Activated B cell treated with CpG ODN at 0.5 μM for 24 hours (primary cell): ENCODE results near the gene TNNI3K. TPM values are rescaled to one million over a fixed set of nuclear protein-coding genes. Genes with fewer than 3 reads are reported as not detected.

Source experiments
- ATAC-seq: fragments of 200-7000 bp; cut with Tn5 transposase; one replicate; pipeline ENCODE4 v1.10.0; 2021; ENCODE audit warnings: low read depth, mild to moderate bottlenecking, moderate library complexity
- CTCF ChIA-PET: fragments of 350-600 bp; sonication (Branson Sonifier 250); formaldehyde crosslinking; loops from one replicate; lab custom pipeline; 2021; ENCODE audit warnings: antibody characterized with exemption; lab: Charles Lee
- POLR2A ChIA-PET: fragments of 350-600 bp; sonication (Branson Sonifier 250); formaldehyde crosslinking; loops from one replicate; lab custom pipeline; 2021; ENCODE audit warnings: antibody characterized with exemption; lab: Charles Lee
- DNase-seq: peaks from one replicate; pipeline ENCODE4 v3.0.0; 2022
- H3K27ac Mint-ChIP-seq: one replicate; pipeline ENCODE4 v1.8.0; 2020; ENCODE audit warnings: mixed read lengths
- H3K27me3 Mint-ChIP-seq: one replicate; pipeline ENCODE4 v1.8.0; 2021; ENCODE audit warnings: mixed read lengths
- H3K36me3 Mint-ChIP-seq: one replicate; pipeline ENCODE4 v1.8.0; 2021; ENCODE audit warnings: low read depth, mixed read lengths
- H3K4me1 Mint-ChIP-seq: one replicate; pipeline ENCODE4 v1.8.0; 2021; ENCODE audit warnings: mixed read lengths
- H3K4me3 Mint-ChIP-seq: one replicate; pipeline ENCODE4 v1.8.0; 2020; ENCODE audit warnings: mild to moderate bottlenecking, mixed read lengths
- H3K9me3 Mint-ChIP-seq: one replicate; pipeline ENCODE4 v1.8.0; 2020; ENCODE audit warnings: mixed read lengths
- CTCF ChIP-seq: fragments of 200-600 bp; IDR thresholded peaks from one replicate; pipeline ENCODE4 v1.8.0; 2022; ENCODE audit warnings: antibody characterized with exemption, mild to moderate bottlenecking
- intact Hi-C: fragments of 100-400 bp; cut with micrococcal nuclease; formaldehyde crosslinking; loops from one replicate; pipeline ENCODE4 v1.15.1; 2024
- total RNA-seq: library from RNA; stranded (reverse); gene quantifications from 2 replicates; pipeline ENCODE4 v1.2.3, GENCODE V29; 2022

TNNI3K gene
- total RNA-seq, 1 donor from 2014 or later, result not detected

- no peak overlapping the region for H3K27ac Mint-ChIP-seq
- ATAC-seq (no peak), DNase-seq (no peak)
- POLR2A ChIA-PET, result no interaction called here
- CTCF ChIA-PET, result no interaction called here
- no peaks in the 10 kb centered on the region for H3K27me3 Mint-ChIP-seq
- H3K4me3 Mint-ChIP-seq, result no peak overlapping the region
- no peaks in the 10 kb centered on the region for H3K36me3 Mint-ChIP-seq
- intact Hi-C loops, result loop anchor here (10.0 kb wide), 1 partner anchor 619 kb away; no protein-coding TSS in a partner anchor
- no peak for TF ChIP-seq CTCF
- H3K9me3 Mint-ChIP-seq, result no peaks in the 10 kb centered on the region
- H3K4me1 Mint-ChIP-seq, result no peaks in the 10 kb centered on the region
Measured at GRCh38 chr1:74464037-74464436, 228.8 kb downstream of the TNNI3K start.

- intact Hi-C loops, result loop anchor here (10.0 kb wide), 1 partner anchor 620 kb away; no protein-coding TSS in a partner anchor
- Mint-ChIP-seq H3K27me3 (no peaks in the 10 kb centered on the region), H3K9me3 (no peaks in the 10 kb centered on the region), H3K36me3 (no peaks in the 10 kb centered on the region), H3K4me3 (no peak overlapping the region), H3K4me1 (no peaks in the 10 kb centered on the region), H3K27ac (no peak overlapping the region)
- no peak for TF ChIP-seq CTCF
- no peak for DNase-seq
- ATAC-seq, result no peak
- ChIA-PET POLR2A (no interaction called here), CTCF (no interaction called here)
Measured at GRCh38 chr1:74465193-74465681, 230.1 kb downstream of the TNNI3K start.

GRCh38 chr1:74467786-74468377 is 232.7 kb downstream of the TNNI3K start:
- H3K9me3 Mint-ChIP-seq, result no peaks in the 10 kb centered on the region
- no peak for TF ChIP-seq CTCF
- CTCF ChIA-PET, result interaction anchor here (1.1 kb wide), 1 partner anchor 222 kb away, joined by 3 read pairs; no protein-coding TSS in a partner anchor
- H3K27ac Mint-ChIP-seq, result no peak overlapping the region
- H3K4me1 Mint-ChIP-seq, result no peaks in the 10 kb centered on the region
- POLR2A ChIA-PET, result no interaction called here
- intact Hi-C loops, result loop anchor here (10.0 kb wide), 1 partner anchor 623 kb away; no protein-coding TSS in a partner anchor
- ATAC-seq (no peak), DNase-seq (no peak)
- peaks cover 1% of the 10 kb centered on the region for H3K27me3 Mint-ChIP-seq
- no peaks in the 10 kb centered on the region for H3K36me3 Mint-ChIP-seq
- no peak overlapping the region for H3K4me3 Mint-ChIP-seq

GRCh38 chr1:74468982-74469603 is 233.9 kb downstream of the TNNI3K start:
- POLR2A ChIA-PET, result interaction anchor here (0.7 kb wide), 1 partner anchor 103 kb away, joined by 3 read pairs; no protein-coding TSS in a partner anchor
- CTCF ChIA-PET, result interaction anchor here (0.6 to 1.1 kb wide), 4 partner anchors 13 to 1205 kb away, joined by 3 read pairs; partner anchors contain the start of gene TYW3
- H3K4me3 Mint-ChIP-seq, result no peak overlapping the region

More at GRCh38 chr1:74468982-74469603, 233.9 kb downstream of the TNNI3K start:
- H3K9me3 Mint-ChIP-seq, result no peaks in the 10 kb centered on the region
- DNase-seq, result no peak
- H3K36me3 Mint-ChIP-seq, result no peaks in the 10 kb centered on the region
- H3K27ac Mint-ChIP-seq, result no peak overlapping the region
- no peaks in the 10 kb centered on the region for H3K4me1 Mint-ChIP-seq
- no peak for ATAC-seq
- intact Hi-C loops, result loop anchor here (1.0 to 10.0 kb wide), 2 partner anchors 220 to 624 kb away; no protein-coding TSS in a partner anchor
- H3K27me3 Mint-ChIP-seq, result peaks cover 3% of the 10 kb centered on the region
- no peak for TF ChIP-seq CTCF
